Body of pancreas (tissue), 4 donors: ENCODE results near the gene SPATA22. TPM values are rescaled to one million over a fixed set of nuclear protein-coding genes. Genes with fewer than 3 reads are reported as not detected.

Experiments
- ATAC-seq: fragments of 150-250 bp; one replicate; pipeline ENCODE4 v1.9.1; 2016
- DNase-seq, 4 donors: peaks; one replicate each; pipeline ENCODE4 v3.0.0-alpha.2; 2019
- H3K27ac ChIP-seq, 4 donors: fragments of 200-600 bp; sonication (generic); 1 replicate in 3 of 4; 2 replicates in 1 of 4; pipeline versions ENCODE4 v1.5.1 to v1.6.1; 2016 to 2019; ENCODE audit warnings: mild to moderate bottlenecking in 1 of 4, mixed read lengths in 1 of 4, moderate library complexity in 1 of 4
- H3K27me3 ChIP-seq, 2 donors: fragments of 200-600 bp; sonication (generic); one replicate each; pipeline ENCODE4 v1.6.0; 2016; ENCODE audit warnings: mild to moderate bottlenecking in 1 of 2
- H3K36me3 ChIP-seq, 2 donors: fragments of 200-600 bp; sonication (generic); replicated peaks in 1 of 2; 2 replicates each; pipeline ENCODE4 v1.5.1; 2016; ENCODE audit warnings: low read depth in 2 of 2; ENCODE audit not compliant: insufficient read depth in 1 of 2
- H3K4me1 ChIP-seq: fragments of 200-600 bp; sonication (generic); one replicate; pipeline ENCODE4 v1.6.0; 2016
- H3K4me3 ChIP-seq, 2 donors: fragments of 200-600 bp; sonication (generic); 1 replicate in 1 of 2; 2 replicates in 1 of 2; pipeline ENCODE4 v1.5.1; 2016 to 2019
- H3K9me3 ChIP-seq, 3 donors: fragments of 200-600 bp; sonication (generic); 1 replicate in 2 of 3; 2 replicates in 1 of 3; pipeline ENCODE4 v1.5.1; 2016
- CTCF ChIP-seq, 7 experiments: fragments of 450-650 bp in 4 of 7; fragments of 200-600 bp in 3 of 7; sonication (generic) in 3 of 7; IDR thresholded peaks; one replicate each; pipeline ENCODE4 v1.5.1; 2016 to 2019; ENCODE audit warnings: antibody characterized with exemption in 7 of 7
- POLR2A ChIP-seq, 3 donors: fragments of 450-650 bp; IDR thresholded peaks; one replicate each; pipeline ENCODE4 v1.6.1; 2016; ENCODE audit warnings: antibody characterized with exemption in 3 of 3, mild to moderate bottlenecking in 2 of 3
- WGBS, 2 donors: methylation state at CpG; one replicate each; pipeline ENCODE4 v1.1.5; 2017; 5-methylcytosine and 5-hydroxymethylcytosine counted together
- intact Hi-C: fragments of 100-400 bp; cut with DNase I; formaldehyde crosslinking; loops from one replicate; pipeline ENCODE4 v1.15.1; 2023
- total RNA-seq, 2 donors: library from RNA; depleted of rRNA; stranded (reverse); fragments of >200 nt; gene quantifications; one replicate each; pipeline ENCODE4 v1.1.0, GENCODE V29; 2016

The SPATA22 gene
- total RNA-seq, 2 donors from 2014 or later: not detected

GRCh38 chr17:3512505-3513171, 41.0 kb upstream of the SPATA22 start:
- Histone ChIP-seq H3K9me3 (no peaks in the 10 kb centered on the region), H3K4me1 (peaks cover 26% of the 10 kb centered on the region), H3K27ac (peak overlapping the region; percentile 37 to 94 (median 88)), H3K4me3 (no peak overlapping the region), H3K36me3 (no peaks in the 10 kb centered on the region), H3K27me3 (no peaks in the 10 kb centered on the region)
- 25% methylated on average over 20 of the region's 20 CpGs for WGBS, 2 donors
- peak; percentile 89 to 94 (median 91) for DNase-seq
- ATAC-seq: peak; percentile 98
- intact Hi-C loops: no loop called here
- TF ChIP-seq CTCF (IDR thresholded peaks at IDR 0.05) (no peak), POLR2A (IDR thresholded peaks at IDR 0.05) (peak in 2 of 3 donors; percentile 43 to 53)

- WGBS, 2 donors: 54 to 62% methylated on average over 7 to 8 of the region's 8 CpGs
Measured at GRCh38 chr17:3511852-3512504, 40.4 kb upstream of the SPATA22 start.

GRCh38 chr17:3510090-3510489, 38.5 kb upstream of the SPATA22 start:
- Histone ChIP-seq H3K27me3 (no peaks in the 10 kb centered on the region), H3K4me3 (no peak overlapping the region), H3K4me1 (peaks cover 26% of the 10 kb centered on the region), H3K36me3 (no peaks in the 10 kb centered on the region), H3K9me3 (no peaks in the 10 kb centered on the region), H3K27ac (no peak overlapping the region)
- no peak for ATAC-seq
- whole genome bisulfite sequencing, 2 donors: 62 to 73% methylated on average over 6 to 7 of the region's 7 CpGs
- no peak for DNase-seq
- TF ChIP-seq POLR2A (IDR thresholded peaks at IDR 0.05): no peak
- no peak for TF ChIP-seq CTCF (IDR thresholded peaks at IDR 0.05)
- intact Hi-C loops: no loop called here

More at GRCh38 chr17:3511852-3512504, 40.4 kb upstream of the SPATA22 start:
- H3K27me3 ChIP-seq: no peaks in the 10 kb centered on the region
- TF ChIP-seq CTCF (IDR thresholded peaks at IDR 0.05): no peak
- no peak for TF ChIP-seq POLR2A (IDR thresholded peaks at IDR 0.05)
- intact Hi-C loops: no loop called here
- H3K27ac ChIP-seq: peak overlapping the region; percentile 17 to 94 (median 88)
- no peaks in the 10 kb centered on the region for H3K9me3 ChIP-seq
- H3K4me3 ChIP-seq: no peak overlapping the region
- ATAC-seq (peak; percentile 5), DNase-seq (no peak)
- no peaks in the 10 kb centered on the region for H3K36me3 ChIP-seq
- H3K4me1 ChIP-seq: peaks cover 26% of the 10 kb centered on the region

GRCh38 chr17:3507869-3508268, 36.2 kb upstream of the SPATA22 start:
- no peaks in the 10 kb centered on the region for H3K9me3 ChIP-seq
- H3K27ac ChIP-seq: no peak overlapping the region
- H3K27me3 ChIP-seq: no peaks in the 10 kb centered on the region
- H3K4me1 ChIP-seq: peaks cover 17% of the 10 kb centered on the region
- 65 to 67% methylated on average over 3 of the region's 3 CpGs for WGBS, 2 donors
- ATAC-seq (no peak), DNase-seq (no peak)
- intact Hi-C loops: no loop called here
- H3K36me3 ChIP-seq: no peaks in the 10 kb centered on the region
- no peak overlapping the region for H3K4me3 ChIP-seq
- TF ChIP-seq CTCF (IDR thresholded peaks at IDR 0.05): no peak
- no peak for TF ChIP-seq POLR2A (IDR thresholded peaks at IDR 0.05)
